GM19397 (cell line): ENCODE results near the gene DNAJC3.
"Not testable (repeated sequence)": the region's sequence is repeated elsewhere in the genome, so short reads cannot be mapped to it uniquely, and the experiment has no call there.

Experiments used
- ATAC-seq: cut with Tn5 transposase; IDR thresholded peaks from one replicate; pipeline ENCODE4 v1.9.1; 2021; ENCODE audit warnings: mild to moderate bottlenecking, moderate library complexity; ENCODE audit not compliant: unreplicated experiment

The DNAJC3 gene

GRCh38 chr13:95712846-95713245 is 35.9 kb downstream of the DNAJC3 start:
- not testable (repeated sequence) for ATAC-seq

DNA sequence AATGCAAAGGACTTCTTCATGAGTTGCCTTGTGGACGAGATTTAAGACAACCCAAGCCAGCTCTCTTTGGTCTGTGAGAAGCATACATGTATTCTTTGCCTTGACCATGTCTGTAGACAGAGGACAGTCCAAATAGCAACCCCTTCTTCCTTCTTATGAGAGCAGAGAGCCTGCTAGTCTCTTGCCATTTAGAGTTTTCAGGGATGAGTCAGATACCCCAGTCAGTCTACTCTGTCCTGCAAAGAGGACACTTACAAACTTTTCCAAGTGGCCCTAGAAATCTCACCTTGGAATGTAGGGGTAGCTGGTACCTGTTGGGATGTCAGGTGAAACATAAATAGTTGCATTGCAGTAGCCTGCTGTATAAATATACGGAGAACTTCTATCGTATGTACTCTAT is 36.7 kb downstream of the DNAJC3 start:
- no peak for ATAC-seq

DNA sequence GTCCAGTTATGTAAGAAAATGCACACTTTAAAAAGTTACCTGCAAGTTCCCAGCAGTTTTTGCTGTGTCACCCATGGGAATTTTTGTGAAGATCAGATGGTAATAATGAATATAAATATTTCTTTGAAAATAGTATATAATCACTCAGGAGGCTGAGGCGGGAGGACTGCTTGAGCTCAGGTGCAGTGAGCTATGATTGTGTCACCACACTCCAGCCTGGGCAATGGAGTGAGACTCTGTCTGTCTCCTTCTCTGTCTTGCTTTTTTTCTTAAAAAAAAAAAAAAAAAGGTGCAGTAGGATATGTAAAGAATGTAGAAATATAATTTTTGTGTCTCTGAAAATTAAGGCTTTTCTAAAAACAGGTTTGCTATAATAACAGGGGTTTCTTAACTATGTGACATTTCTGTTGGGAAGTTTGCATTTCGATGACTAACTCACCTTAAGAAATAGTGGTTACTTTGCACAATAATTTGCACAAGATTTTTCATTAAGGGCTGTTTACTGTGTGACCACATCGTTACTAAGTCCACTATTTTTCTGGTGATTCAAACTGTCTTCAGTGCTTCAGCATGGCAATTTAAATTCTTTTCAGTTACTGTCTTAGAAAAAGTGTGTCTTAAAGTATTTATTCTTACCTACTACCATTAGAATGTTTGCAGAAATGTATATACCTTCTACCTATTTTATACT is 37.3 kb downstream of the DNAJC3 start:
- ATAC-seq = no peak

- ATAC-seq = no peak
These were observed 39.3 kb downstream of the DNAJC3 start for GRCh38 chr13:95716231-95716630.

DNA sequence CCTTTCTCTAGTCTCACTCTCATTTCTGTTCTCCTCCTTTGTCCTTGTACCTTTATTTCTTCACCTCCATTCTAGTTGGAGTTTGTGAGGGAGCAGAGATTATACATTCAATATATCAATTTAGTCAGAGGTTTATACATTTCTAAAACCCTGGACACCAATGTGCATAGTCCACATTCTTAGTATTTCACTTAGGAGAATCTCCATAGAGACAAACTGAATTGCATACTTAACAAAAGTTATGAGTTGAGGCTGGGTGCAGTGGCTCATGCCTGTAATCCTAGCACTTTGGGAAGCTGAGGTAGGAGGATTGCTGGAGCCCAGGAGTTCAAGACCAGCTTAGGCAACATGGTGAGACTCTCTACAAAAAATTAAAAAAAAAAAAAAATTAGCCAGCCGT is 45.3 kb downstream of the DNAJC3 start:
- ATAC-seq = no peak

- no peak for ATAC-seq
These were observed 46.5 kb downstream of the DNAJC3 start for GRCh38 chr13:95723438-95723837.

GRCh38 chr13:95724252-95724651 is 47.3 kb downstream of the DNAJC3 start:
- no peak for ATAC-seq

- ATAC-seq = no peak
These were observed 49.9 kb downstream of the DNAJC3 start for GRCh38 chr13:95726876-95727275.

GRCh38 chr13:95728957-95729356 is 52.0 kb downstream of the DNAJC3 start:
- no peak for ATAC-seq

- no peak for ATAC-seq
These were observed 57.2 kb downstream of the DNAJC3 start for GRCh38 chr13:95734124-95734523.

GRCh38 chr13:95740071-95740978 is 63.4 kb downstream of the DNAJC3 start:
- ATAC-seq = not testable (repeated sequence)

- no peak for ATAC-seq
These were observed 64.0 kb downstream of the DNAJC3 start for GRCh38 chr13:95740979-95741320.

- ATAC-seq = no peak
These were observed 64.9 kb downstream of the DNAJC3 start for GRCh38 chr13:95741584-95742563.

DNA sequence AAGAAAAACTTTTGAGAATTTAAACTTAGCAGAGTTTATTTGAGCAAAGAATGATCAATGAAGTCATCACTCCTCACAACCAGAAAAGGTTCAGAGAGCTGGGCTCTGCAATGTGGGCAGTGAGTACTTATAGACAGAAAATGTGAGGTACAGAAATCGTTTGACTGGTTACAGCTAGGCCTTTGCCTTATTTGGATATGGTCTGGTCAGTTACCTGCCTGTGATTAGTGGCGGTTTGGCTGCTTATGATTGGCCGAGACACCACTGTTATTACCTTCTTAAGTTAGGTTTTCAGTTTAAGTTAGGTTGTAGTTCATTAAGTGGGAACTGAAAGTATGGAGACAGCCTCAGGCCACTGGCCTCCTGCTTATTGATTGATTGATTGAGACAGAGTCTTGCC is 66.3 kb downstream of the DNAJC3 start:
- ATAC-seq = no peak

- no peak for ATAC-seq
These were observed 68.3 kb downstream of the DNAJC3 start for GRCh38 chr13:95745289-95745688.

DNA sequence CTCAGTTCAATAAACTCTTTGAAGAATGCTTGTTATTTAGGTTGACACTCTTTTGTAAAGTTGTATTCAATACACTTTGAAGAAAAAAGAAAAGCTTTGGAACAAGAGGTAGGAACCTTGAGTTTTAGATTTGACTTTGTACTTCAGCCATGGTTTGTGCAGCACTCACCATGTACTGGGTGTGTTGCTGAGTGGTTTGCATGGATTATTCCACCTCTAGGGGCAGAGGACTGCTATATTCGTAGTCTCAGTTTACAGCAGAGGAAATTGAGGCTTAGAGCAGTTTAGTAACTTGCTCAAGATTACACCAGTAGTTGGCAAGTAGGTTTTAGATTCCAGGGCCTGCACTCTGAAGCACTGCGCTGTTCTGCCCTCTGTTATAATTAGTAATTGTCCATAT is 68.8 kb downstream of the DNAJC3 start:
- no peak for ATAC-seq

DNA sequence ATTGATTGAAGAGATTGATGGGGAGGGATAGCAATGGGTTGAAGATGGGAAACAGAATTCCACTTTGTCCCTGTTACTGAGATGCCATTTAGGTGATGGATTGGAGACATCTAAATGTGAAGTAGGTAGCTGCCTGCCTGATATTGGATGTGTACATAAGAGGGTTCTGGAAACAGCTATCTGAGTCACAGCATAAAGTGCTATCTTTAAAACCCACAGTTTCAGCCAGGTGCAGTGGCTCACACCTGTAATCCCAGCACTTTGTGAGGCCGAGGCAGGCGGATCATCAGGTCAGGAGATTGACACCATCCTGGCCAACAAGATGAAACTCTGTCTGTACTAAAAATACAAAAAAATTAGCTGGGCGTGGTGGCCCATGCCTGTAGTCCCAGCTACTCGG is 72.6 kb downstream of the DNAJC3 start:
- ATAC-seq = no peak

DNA sequence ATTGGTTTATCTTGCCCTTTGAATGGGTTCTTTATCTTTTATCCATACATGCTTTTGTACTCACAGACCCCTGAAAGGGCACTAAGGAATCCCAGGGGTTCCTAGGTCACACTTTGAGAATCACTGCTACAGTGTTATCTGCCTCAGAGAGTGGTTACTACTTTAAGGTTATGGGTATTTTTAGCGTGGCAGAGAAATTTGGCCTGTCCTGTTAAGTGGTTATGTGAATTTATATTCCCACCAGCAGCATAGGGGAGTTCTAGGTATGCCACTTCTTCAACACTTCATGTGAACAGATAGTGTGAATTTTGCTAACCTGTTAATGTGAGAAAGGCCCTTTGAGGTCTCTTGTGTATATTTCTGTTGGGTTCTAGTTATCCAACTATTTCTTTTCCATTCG is 75.7 kb downstream of the DNAJC3 start:
- ATAC-seq = no peak

DNA sequence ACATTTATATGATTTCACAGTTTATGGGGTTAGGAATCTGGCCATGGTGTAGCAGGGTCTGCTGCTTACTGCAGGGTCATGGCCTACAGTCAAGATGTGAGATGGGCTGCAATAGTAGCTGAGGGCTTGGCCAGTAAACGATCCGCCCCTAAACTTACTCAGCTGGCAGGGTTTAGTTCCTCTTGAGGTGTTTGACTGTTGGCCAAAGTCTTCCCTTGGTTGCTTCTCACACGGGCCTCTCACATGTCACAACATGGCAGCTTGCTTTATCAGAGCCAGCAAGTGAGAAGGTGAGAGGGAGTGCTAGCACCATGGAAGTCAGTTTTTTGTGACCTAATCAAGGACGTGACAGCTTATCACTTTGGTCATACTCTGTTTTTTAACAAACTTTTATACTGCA is 77.1 kb downstream of the DNAJC3 start:
- ATAC-seq = no peak

DNA sequence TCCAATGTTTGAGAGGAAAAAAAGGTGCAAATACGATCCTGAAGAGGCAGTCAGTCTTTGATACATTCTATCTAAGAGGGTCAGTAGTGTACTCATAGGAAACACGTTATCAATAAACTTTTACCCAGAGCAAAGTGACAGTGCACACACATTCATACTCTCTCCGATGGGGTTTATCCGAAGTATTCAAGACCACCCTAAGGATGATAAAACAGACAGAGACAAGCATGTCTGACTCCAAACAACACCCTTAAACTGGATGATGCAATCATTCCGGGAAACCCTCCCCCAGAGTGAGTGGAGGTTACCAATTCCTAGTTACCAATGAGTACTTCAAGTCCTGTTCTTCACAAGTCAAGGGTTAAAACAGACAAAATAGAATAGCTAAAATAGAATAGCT is 79.1 kb downstream of the DNAJC3 start:
- ATAC-seq = no peak

DNA sequence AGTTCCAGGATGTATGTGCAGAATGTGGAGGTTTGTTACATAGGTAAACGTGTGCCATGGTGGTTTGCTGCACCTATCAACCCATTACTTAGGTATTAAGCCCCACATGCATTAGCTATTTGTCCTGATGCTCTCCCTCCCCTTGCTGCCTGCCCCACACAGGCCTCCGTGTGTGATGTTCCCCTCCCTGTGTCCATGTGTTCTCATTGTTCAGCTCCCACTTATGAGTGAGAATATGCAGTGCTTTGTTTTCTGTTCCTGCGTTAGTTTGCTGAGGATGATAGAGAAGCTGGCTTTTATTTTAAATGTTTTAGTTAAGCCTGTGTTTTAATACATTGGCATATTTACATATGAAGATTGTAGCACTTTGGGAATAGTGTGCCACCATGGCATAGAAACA is 85.7 kb downstream of the DNAJC3 start:
- ATAC-seq = not testable (repeated sequence)
